ENCODE data around the gene PTPRCAP.

Gene PTPRCAP

DNA sequence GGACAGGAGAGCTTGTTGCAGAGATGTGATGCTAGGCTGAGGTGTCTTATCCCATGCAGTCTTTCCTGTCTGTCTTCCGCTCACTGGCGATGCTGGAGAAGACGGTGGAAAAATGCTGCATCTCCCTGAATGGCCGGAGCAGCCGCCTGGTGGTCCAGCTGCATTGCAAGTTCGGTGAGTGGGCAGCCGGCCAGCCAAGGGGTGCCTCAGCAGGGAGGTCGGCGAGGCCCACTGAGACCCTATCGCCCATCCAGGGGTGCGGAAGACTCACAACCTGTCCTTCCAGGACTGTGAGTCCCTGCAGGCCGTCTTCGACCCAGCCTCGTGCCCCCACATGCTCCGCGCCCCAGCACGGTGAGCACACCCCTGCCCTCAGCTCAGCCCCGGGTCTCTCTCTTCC is 44.0 kb downstream of the PTPRCAP start:
- H3K4me1 ChIP-seq (ENCODE audit: low read depth, poor library complexity, severe bottlenecking): peaks cover 8% of the 10 kb centered on the region
- TF ChIP-seq, protein P1, sequence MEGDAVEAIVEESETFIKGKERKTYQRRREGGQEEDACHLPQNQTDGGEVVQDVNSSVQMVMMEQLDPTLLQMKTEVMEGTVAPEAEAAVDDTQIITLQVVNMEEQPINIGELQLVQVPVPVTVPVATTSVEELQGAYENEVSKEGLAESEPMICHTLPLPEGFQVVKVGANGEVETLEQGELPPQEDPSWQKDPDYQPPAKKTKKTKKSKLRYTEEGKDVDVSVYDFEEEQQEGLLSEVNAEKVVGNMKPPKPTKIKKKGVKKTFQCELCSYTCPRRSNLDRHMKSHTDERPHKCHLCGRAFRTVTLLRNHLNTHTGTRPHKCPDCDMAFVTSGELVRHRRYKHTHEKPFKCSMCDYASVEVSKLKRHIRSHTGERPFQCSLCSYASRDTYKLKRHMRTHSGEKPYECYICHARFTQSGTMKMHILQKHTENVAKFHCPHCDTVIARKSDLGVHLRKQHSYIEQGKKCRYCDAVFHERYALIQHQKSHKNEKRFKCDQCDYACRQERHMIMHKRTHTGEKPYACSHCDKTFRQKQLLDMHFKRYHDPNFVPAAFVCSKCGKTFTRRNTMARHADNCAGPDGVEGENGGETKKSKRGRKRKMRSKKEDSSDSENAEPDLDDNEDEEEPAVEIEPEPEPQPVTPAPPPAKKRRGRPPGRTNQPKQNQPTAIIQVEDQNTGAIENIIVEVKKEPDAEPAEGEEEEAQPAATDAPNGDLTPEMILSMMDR (conservative IDR thresholded peaks at IDR 0.05; ENCODE audit: low read depth, low read length): no peak
- no peak overlapping the region for H3K4me2 ChIP-seq
- H2AFZ ChIP-seq (ENCODE audit: low read depth): no peak overlapping the region
- no peak overlapping the region for H3K9ac ChIP-seq
- H4K20me1 ChIP-seq (ENCODE audit: insufficient read depth): no peaks in the 10 kb centered on the region
- H3K79me2 ChIP-seq (ENCODE audit: insufficient read depth, low read depth): peaks cover 4% of the 10 kb centered on the region; the same call in 1 of the 2 replicates
- no peaks in the 10 kb centered on the region for H3K36me3 ChIP-seq (ENCODE audit: insufficient read depth)
- H3K27ac ChIP-seq: no peak overlapping the region
- no peaks in the 10 kb centered on the region for H3K27me3 ChIP-seq (ENCODE audit: insufficient read depth, low read depth)
- H3K4me3 ChIP-seq (IDR thresholded peaks at IDR 0.05; ENCODE audit: insufficient read depth, low read depth, low read length): no peak overlapping the region

DNA sequence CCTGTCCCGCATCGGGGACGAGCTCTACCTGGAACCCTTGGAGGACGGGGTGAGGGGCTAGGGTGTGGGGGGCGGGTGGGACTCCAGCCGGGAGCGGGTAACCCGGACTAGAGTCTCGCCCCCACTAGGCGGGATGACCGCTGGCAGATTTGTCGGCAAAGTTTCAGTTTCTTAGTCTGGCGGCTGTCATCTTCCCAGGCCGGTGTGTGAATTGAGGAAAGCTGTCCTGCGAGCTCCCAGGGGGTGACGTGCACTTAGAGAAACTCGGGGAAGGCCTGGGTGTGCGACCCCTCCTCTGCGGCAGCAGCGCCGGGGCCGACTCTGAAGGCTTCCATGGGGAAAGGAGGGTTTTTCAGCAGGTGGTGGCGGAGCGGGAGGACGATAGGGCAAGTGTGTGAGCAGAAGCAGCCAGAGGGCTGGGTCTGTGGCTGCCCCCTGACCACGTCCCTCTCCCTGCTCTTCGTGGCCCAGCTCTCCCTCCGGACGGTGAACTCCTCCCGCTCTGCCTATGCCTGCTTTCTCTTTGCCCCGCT is 45.2 kb downstream of the PTPRCAP start:
- TF ChIP-seq, protein P1 (conservative IDR thresholded peaks at IDR 0.05; ENCODE audit: low read depth, low read length): no peak
- no peaks in the 10 kb centered on the region for H3K27me3 ChIP-seq (ENCODE audit: insufficient read depth, low read depth)
- H4K20me1 ChIP-seq (ENCODE audit: insufficient read depth): no peaks in the 10 kb centered on the region
- H3K4me1 ChIP-seq (ENCODE audit: low read depth, poor library complexity, severe bottlenecking): peaks cover 8% of the 10 kb centered on the region
- no peak overlapping the region; the same call in 1 of the 2 replicates for H3K27ac ChIP-seq
- H3K4me2 ChIP-seq: peak overlapping the region; percentile 84
- H3K9ac ChIP-seq: peak overlapping the region; percentile 77
- no peak overlapping the region for H3K4me3 ChIP-seq (IDR thresholded peaks at IDR 0.05; ENCODE audit: insufficient read depth, low read depth, low read length)
- H3K36me3 ChIP-seq (ENCODE audit: insufficient read depth): no peaks in the 10 kb centered on the region
- peak overlapping the region; percentile 95 for H2AFZ ChIP-seq (ENCODE audit: low read depth)
- H3K79me2 ChIP-seq (ENCODE audit: insufficient read depth, low read depth): peaks cover 4% of the 10 kb centered on the region; the same call in 1 of the 2 replicates

DNA sequence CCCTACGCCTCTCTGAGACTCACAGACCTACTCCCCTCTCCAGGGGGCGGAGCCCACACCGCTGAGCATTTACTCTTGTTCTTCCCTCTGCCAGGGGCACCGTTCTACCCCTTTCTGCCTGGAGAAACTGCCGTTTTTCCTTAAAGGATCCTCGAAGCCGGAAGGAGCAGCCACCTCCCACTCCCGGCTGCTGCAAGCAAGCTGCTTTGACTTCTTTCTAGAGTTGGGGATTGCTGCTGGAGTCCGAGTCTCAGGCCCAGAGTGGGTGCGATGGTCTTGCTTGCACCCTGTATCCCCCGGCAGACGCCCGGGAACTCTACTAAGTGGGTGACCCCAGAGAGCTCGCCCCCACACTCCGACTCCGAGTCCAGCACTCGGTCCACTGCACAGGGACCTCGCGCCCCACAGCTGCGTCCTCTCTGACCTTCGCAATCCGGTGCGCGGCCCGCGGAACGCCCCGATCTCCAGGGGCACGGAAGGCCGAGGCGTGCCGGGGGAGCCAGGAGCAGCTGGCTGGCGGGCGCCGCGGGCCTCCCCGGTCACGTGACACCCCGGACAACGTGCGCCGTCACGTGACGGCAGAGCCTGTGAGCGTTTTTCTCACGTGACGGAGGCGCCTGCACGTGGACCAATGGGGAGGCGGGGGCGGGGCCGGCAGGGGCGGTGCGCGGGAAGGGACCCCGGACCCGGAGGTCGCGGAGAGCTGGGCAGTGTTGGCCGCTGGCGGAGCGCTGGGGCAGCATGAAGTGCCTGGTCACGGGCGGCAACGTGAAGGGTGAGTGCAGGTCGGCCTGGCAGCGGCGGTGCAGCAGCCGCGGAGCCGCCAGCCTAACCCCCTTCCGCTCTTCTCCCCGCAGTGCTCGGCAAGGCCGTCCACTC is 45.9 kb downstream of the PTPRCAP start, which contains the start of gene RAD9A:
Gene RAD9A, plus strand, starts transcription at position 683 of the 879 bp plus-strand sequence. Its CDS starts 59 bp downstream, at position 742.
- Histone ChIP-seq H3K4me2 (peak within 1 kb of the TSS; percentile 93), H3K79me2 (ENCODE audit: insufficient read depth, low read depth) (peaks cover 4% of the 10 kb centered on the region; the same call in 1 of the 2 replicates), H3K27ac (peak within 1 kb of the TSS; percentile 48; the same call in 1 of the 2 replicates), H3K4me3 (IDR thresholded peaks at IDR 0.05; ENCODE audit: insufficient read depth, low read depth, low read length) (no peak within 1 kb of the TSS), H4K20me1 (ENCODE audit: insufficient read depth) (no peaks in the 10 kb centered on the region), H3K27me3 (ENCODE audit: insufficient read depth, low read depth) (no peaks in the 10 kb centered on the region), H3K9ac (peak within 1 kb of the TSS; percentile 77), H3K4me1 (ENCODE audit: low read depth, poor library complexity, severe bottlenecking) (peaks cover 8% of the 10 kb centered on the region), H3K36me3 (ENCODE audit: insufficient read depth) (no peaks in the 10 kb centered on the region), H2AFZ (ENCODE audit: low read depth) (peak within 1 kb of the TSS; percentile 95)
- TF ChIP-seq, protein P1 (conservative IDR thresholded peaks at IDR 0.05; ENCODE audit: low read depth, low read length): no peak

DNA sequence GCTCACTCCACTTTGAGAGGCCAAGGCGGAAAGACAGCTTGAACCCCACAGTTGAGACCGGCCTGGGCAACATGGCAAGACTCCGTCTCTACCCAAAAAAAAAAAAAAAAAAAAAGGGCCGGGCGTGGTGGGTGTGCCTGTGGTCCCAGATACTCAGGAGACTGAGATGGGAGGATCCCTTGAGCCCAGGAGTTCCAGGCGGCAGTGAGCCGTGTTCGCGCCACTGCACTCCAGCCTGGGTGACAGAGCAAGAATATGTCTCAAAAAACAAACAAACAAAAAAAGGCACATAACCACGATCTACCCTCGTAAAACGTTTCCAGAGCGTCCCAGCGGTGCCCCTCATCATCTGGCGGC is 46.6 kb downstream of the PTPRCAP start:
- H3K27ac ChIP-seq: peak overlapping the region; percentile 48; the same call in 1 of the 2 replicates
- H2AFZ ChIP-seq (ENCODE audit: low read depth): peak overlapping the region; percentile 95; the same call in 1 of the 2 replicates
- H3K4me2 ChIP-seq: peak overlapping the region; percentile 93

More for the DNA sequence above, 46.6 kb downstream of the PTPRCAP start:
- H3K9ac ChIP-seq: peak overlapping the region; percentile 77; the same call in 1 of the 2 replicates
- TF ChIP-seq, protein P1 (conservative IDR thresholded peaks at IDR 0.05; ENCODE audit: low read depth, low read length): no peak
- peaks cover 4% of the 10 kb centered on the region; the same call in 1 of the 2 replicates for H3K79me2 ChIP-seq (ENCODE audit: insufficient read depth, low read depth)
- H3K27me3 ChIP-seq (ENCODE audit: insufficient read depth, low read depth): no peaks in the 10 kb centered on the region
- peaks cover 8% of the 10 kb centered on the region for H3K4me1 ChIP-seq (ENCODE audit: low read depth, poor library complexity, severe bottlenecking)
- H3K4me3 ChIP-seq (IDR thresholded peaks at IDR 0.05; ENCODE audit: insufficient read depth, low read depth, low read length): no peak overlapping the region
- H4K20me1 ChIP-seq (ENCODE audit: insufficient read depth): no peaks in the 10 kb centered on the region
- H3K36me3 ChIP-seq (ENCODE audit: insufficient read depth): no peaks in the 10 kb centered on the region

All from KMS-11 (cell line).